Stimulated activated CD4-positive, alpha-beta T cell treated with anti-CD3 and anti-CD28 coated beads, Interleukin-12 subunit alpha, Interleukin-12 subunit beta, amount 100 ng/mL, for 24 hours (primary cell): Measurements from ENCODE around the gene SIAH2.
A peak's percentile ranks its signal among the peaks of the same experiment; 100 is the strongest.

Experiments
- DNase-seq, 2 experiments: peaks; one replicate each; pipeline ENCODE4 v3.0.0-alpha.2; 2020; ENCODE audit warnings: low read depth in 2 of 2

Gene SIAH2

DNA sequence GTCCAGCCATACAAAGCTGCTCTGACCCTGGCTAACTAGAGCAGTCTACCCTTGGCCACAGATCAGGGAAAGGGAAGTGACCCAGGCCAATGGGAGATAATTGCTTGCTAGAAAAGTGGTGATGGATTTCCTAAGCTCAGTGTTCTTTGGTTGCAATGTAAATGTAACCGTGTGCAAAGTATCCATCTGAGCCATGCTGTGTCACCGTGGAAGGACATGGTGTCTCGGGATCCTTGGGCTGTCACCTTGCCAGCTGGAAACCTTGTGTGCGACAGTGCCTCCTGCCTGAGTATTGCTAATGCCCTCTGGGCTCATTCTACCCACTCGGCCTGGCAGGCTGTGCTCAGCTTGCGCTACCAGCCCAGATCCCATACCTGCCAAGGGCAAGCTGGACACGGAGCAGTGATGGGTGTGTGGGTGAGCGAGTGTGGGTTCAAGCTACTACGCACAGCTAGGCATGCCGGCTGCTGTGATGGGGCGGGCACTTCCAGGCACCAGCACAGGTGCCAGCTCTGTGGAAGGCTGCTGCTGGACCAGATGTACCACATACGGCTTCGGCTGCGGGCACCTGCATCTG lies 10.7 kb upstream of the SIAH2 start:
- no peak for DNase-seq

DNA sequence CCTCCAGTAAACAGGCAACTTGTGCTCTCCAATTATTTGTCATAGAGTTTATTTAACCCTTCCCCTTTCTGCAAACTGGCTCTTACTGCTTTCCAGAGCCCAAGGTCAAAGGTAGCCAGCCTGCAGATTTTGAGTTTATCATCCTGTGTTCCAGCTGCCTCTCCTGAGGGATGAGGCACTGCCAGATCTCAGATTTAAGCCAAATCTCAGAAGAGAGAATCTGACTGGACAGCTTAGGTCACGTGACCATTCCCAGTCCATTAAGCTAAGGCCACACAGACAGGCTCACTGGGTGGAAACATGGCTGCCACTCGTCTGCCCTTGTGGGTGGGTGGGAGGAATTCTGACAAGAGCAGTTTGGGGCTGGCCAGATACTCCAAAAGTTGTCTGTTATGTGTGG lies 8.6 kb upstream of the SIAH2 start:
- DNase-seq: no peak

GRCh38 chr3:150770681-150771080 lies 7.7 kb upstream of the SIAH2 start:
- DNase-seq: no peak

DNA sequence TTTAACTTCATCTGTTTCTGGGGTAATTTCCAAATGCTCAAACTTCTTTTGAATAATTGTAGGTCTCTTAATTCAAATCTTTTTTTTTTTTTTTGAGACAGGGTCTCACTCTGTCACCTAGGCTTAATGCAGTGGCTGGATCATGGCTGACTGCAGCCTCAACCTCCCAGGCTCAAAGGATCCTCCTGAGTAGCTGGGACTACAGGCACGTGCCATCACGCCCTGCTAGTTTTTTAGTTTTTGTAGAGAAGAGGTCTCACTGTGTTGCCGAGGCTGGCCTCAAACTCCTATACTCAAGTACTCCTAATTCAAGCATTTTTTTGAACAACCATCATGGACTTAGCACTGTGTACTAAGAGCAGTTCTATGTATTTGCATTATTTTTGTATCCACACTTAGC lies 3.8 kb upstream of the SIAH2 start:
- no peak for DNase-seq

- peak in 1 of 2 experiments; percentile 38 for DNase-seq
Observed at GRCh38 chr3:150765949-150766720, 3.2 kb upstream of the SIAH2 start.

- no peak for DNase-seq
Observed at GRCh38 chr3:150764967-150765366, 2.0 kb upstream of the SIAH2 start.

- no peak for DNase-seq
Observed at GRCh38 chr3:150764566-150764965, 1.6 kb upstream of the SIAH2 start.

GRCh38 chr3:150763841-150764483 lies 993 bp upstream of the SIAH2 start:
- DNase-seq: no peak

- DNase-seq: no peak
Observed at GRCh38 chr3:150762662-150763121, 277 bp downstream of the SIAH2 start.

- DNase-seq: peak in 1 of 2 experiments; percentile 35
Observed at GRCh38 chr3:150761831-150762661, 923 bp downstream of the SIAH2 start.

GRCh38 chr3:150760431-150761200 lies 2.4 kb downstream of the SIAH2 start:
- peak in 1 of 2 experiments; percentile 41 for DNase-seq

GRCh38 chr3:150759947-150760346 lies 3.0 kb downstream of the SIAH2 start:
- no peak for DNase-seq

- no peak for DNase-seq
Observed at GRCh38 chr3:150759319-150759718, 3.6 kb downstream of the SIAH2 start.

DNA sequence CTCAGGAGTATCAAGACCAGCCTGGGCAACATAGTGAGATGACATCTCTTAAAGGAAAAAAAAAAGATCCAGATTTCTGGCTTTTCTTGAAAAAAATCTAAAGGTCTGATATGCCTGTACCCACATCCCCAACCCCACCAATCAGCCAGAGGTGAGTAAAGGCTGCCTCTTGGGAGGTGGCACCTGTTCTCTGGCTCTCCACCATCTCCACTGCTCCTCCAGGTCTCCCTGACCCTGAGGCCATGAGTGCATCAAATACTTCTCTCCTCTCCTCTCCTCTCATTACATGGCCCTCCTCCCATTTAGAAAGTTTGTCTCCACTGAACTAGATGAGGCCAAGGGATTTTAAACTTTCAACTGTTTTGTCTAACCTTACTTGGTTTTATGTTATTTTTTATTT lies 5.2 kb downstream of the SIAH2 start:
- no peak for DNase-seq

DNA sequence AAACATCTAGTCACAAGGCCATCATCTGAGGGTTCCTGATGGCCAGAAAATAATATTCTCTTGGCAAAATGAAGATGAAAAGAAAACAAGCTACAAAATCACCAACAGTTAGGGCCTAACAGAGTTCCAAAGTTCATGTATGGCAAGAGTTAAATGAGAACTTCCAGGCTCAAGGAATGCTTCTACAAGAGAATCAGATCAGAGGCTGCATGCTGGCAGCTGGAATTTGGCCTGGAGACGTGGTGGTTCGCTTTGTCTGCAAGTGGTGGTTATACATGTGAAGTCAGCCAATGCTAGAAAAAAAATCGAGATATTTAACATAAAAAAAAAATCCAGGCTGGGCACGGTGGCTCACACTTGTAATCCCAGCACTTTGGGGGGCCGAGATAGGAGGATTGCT lies 5.6 kb downstream of the SIAH2 start:
- no peak for DNase-seq

DNA sequence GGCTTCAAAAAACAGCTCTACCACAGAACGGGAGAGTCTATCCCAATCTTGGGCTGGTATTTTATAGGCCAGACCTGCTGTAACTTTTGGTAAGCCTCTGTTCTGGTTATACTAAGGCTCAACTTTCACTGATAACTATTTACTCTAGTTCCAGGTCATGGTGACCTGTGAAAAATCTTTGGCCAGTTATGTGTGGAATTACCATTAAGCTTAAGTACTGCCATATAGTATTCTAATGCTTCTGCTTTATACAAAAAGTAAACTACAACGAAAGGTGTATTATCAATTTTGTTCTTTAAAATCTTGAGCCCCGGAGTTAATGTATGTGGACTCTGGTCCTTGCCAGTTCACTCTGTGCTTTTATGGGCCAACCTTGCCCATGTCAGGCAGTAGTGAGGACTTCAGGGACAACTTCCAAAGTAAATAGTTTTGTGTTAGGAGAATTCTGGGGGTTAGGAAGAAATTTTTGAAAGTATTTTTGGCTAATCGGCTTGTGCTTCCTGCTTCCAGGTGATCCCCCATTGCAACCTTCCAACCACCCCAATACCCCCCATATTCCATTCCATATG lies 6.4 kb downstream of the SIAH2 start:
- no peak for DNase-seq

- no peak for DNase-seq
Observed at GRCh38 chr3:150755902-150756301, 7.1 kb downstream of the SIAH2 start.

DNA sequence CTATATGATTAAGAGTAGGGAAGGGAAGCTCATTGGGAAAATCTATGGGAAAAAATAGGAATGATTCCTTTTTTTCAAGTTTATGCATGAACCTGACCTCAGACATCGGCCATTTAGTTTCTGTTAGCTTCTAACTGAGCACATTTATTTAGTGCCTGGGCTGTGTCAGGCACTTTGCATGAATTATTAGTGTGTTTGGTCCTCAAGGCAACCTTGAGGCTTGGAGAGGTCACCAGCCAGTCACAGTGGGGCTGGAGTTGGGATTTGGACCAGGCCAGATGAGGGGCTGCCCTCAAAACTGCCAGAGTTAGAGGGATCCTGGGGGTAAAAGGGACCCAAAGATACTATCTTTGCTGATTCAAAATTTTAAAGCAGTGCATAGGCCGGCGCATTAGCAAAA lies 8.1 kb downstream of the SIAH2 start:
- DNase-seq: no peak

- DNase-seq: no peak
Observed at GRCh38 chr3:150751781-150752263, 11.1 kb downstream of the SIAH2 start.

DNA sequence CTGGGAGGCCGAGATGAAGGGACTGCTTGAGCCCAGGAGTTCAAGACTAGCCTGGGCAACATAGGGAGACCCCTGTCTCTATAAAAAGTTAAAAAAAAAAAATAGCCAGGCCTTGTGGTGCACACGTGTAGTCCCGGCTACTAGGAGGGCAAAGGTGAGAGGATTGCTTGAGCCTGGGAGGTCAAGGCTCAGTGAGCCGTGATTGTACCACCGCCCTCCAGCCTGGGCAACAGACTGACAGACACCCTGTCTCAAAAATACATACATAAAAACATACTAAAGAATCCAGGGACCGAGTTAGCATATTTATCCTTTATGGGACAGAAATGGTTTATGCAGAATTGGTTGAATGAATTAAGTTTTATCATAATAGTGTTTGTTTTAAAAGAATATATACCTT lies 13.7 kb downstream of the SIAH2 start:
- no peak for DNase-seq

DNA sequence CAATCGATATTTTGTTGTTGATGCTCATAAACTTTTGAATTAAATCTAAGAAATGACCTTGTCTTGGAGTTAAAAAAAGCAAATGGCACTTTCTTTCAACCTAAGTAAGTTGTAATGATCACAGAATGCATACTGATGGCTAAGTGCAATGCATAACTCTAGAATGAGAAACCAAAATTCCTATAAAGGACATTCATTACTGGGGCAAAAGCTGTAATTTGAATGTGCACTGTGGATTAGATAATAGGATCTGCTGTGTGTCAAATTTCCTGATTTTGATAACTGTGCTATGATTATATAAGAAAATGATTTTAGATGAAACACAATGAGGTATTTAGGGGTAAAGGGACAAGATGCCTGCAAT lies 14.3 kb downstream of the SIAH2 start:
- DNase-seq: no peak
